DND-41 (cell line): ENCODE results near the gene ST6GALNAC6.

Source experiments
- ATAC-seq: fragments of 200-7000 bp; cut with Tn5 transposase; 3 replicates; pipeline ENCODE4 v1.9.1; 2021; ENCODE audit warnings: low read depth; ENCODE audit not compliant: insufficient read depth
- DNase-seq: peaks from one replicate; pipeline ENCODE4 v3.0.0-alpha.2; 2020
- H2AFZ ChIP-seq: 2 replicates; pipeline ENCODE4 v1.6.0; 2012; ENCODE audit warnings: low read depth, low read length
- H3K27ac ChIP-seq: 2 replicates; pipeline ENCODE4 v1.5.1; 2012; ENCODE audit warnings: low read length, inconsistent platforms
- H3K27me3 ChIP-seq: fragments of 200-600 bp; sonication (generic); 2 replicates; pipeline ENCODE4 v1.6.0; 2012; ENCODE audit warnings: low read length, mild to moderate bottlenecking, inconsistent platforms; ENCODE audit not compliant: insufficient read depth, poor library complexity
- H3K36me3 ChIP-seq: 2 replicates; pipeline ENCODE4 v1.5.1; 2012; ENCODE audit warnings: low read length, inconsistent platforms; ENCODE audit not compliant: insufficient read depth
- H3K4me1 ChIP-seq: 2 replicates; pipeline ENCODE4 v1.5.1; 2012; ENCODE audit warnings: mild to moderate bottlenecking, low read length; ENCODE audit not compliant: insufficient read depth
- H3K4me2 ChIP-seq: 2 replicates; pipeline ENCODE4 v1.6.0; 2012; ENCODE audit warnings: mild to moderate bottlenecking, moderate library complexity, low read length, inconsistent platforms; ENCODE audit not compliant: insufficient read depth
- H3K4me3 ChIP-seq, 2 experiments: fragments of 200-600 bp in 1 of 2; shearing (Covaris generic) in 1 of 2; 2 replicates each; pipeline ENCODE4 v1.5.1; 2012 to 2016; ENCODE audit warnings: inconsistent platforms in 2 of 2, low read length in 2 of 2, mild to moderate bottlenecking in 2 of 2, low read depth in 1 of 2, moderate library complexity in 1 of 2
- H3K79me2 ChIP-seq: 2 replicates; pipeline ENCODE4 v1.6.0; 2012; ENCODE audit warnings: low read length, inconsistent platforms; ENCODE audit not compliant: insufficient read depth
- H3K9ac ChIP-seq: 2 replicates; pipeline ENCODE4 v1.6.0; 2012; ENCODE audit warnings: low read depth, mild to moderate bottlenecking, inconsistent platforms, low read length, moderate library complexity
- H3K9me3 ChIP-seq: 2 replicates; pipeline ENCODE4 v1.5.1; 2012; ENCODE audit warnings: low read length, moderate library complexity, mild to moderate bottlenecking, inconsistent platforms; ENCODE audit not compliant: insufficient read depth, severe bottlenecking
- H4K20me1 ChIP-seq: 2 replicates; pipeline ENCODE4 v1.6.0; 2012; ENCODE audit warnings: low read length; ENCODE audit not compliant: insufficient read depth
- CTCF ChIP-seq: IDR thresholded peaks from 2 replicates; pipeline ENCODE4 v1.5.1; 2012; ENCODE audit warnings: borderline replicate concordance, low read length, moderate library complexity, mild to moderate bottlenecking; ENCODE audit not compliant: poor library complexity, severe bottlenecking; ENCODE audit errors: extremely low read depth
- EZH2 ChIP-seq: IDR thresholded peaks from 3 replicates; pipeline ENCODE4 v1.6.1; 2012; ENCODE audit warnings: borderline replicate concordance, low read depth, mild to moderate bottlenecking, moderate library complexity, low read length, inconsistent platforms; ENCODE audit not compliant: severe bottlenecking

ST6GALNAC6 gene

GRCh38 chr9:127896395-127897192, 2.8 kb downstream of the ST6GALNAC6 start:
- H3K36me3 ChIP-seq, result peaks cover 42% of the 10 kb centered on the region
- no peak overlapping the region for H3K4me3 ChIP-seq
- no peaks in the 10 kb centered on the region for H3K27me3 ChIP-seq
- H3K4me2 ChIP-seq, result no peak overlapping the region
- H3K79me2 ChIP-seq, result 0 out of 2 replicates have a peak, but pooled peaks cover 2% of the 10 kb centered on the region
- no peak overlapping the region for H3K9ac ChIP-seq
- TF ChIP-seq CTCF (no peak), EZH2 (no peak)
- DNase-seq (no peak), ATAC-seq (no peak)
- H3K27ac ChIP-seq, result no peak overlapping the region
- peaks cover 21% of the 10 kb centered on the region for H3K4me1 ChIP-seq
- H3K9me3 ChIP-seq, result peaks cover 21% of the 10 kb centered on the region
- H4K20me1 ChIP-seq, result no peaks in the 10 kb centered on the region
- H2AFZ ChIP-seq, result no peak overlapping the region

GRCh38 chr9:127895811-127896210, 3.6 kb downstream of the ST6GALNAC6 start:
- Histone ChIP-seq H3K4me2 (no peak overlapping the region), H3K27ac (no peak overlapping the region), H4K20me1 (no peaks in the 10 kb centered on the region)

GRCh38 chr9:127893392-127893791, 6.0 kb downstream of the ST6GALNAC6 start:
- TF ChIP-seq EZH2 (no peak), CTCF (no peak)
- Histone ChIP-seq H4K20me1 (no peaks in the 10 kb centered on the region), H3K4me1 (peaks cover 7% of the 10 kb centered on the region), H3K36me3 (peaks cover 56% of the 10 kb centered on the region), H3K27ac (no peak overlapping the region), H3K9me3 (peaks cover 21% of the 10 kb centered on the region), H2AFZ (no peak overlapping the region), H3K79me2 (0 out of 2 replicates have a peak, but pooled peaks cover under 1% of the 10 kb centered on the region), H3K4me2 (no peak overlapping the region), H3K27me3 (no peaks in the 10 kb centered on the region), H3K9ac (no peak overlapping the region), H3K4me3 (no peak overlapping the region)
- ATAC-seq (no peak), DNase-seq (no peak)

More at GRCh38 chr9:127895811-127896210, 3.6 kb downstream of the ST6GALNAC6 start:
- no peaks in the 10 kb centered on the region for H3K27me3 ChIP-seq
- DNase-seq (no peak), ATAC-seq (no peak)
- peaks cover 47% of the 10 kb centered on the region for H3K36me3 ChIP-seq
- H3K79me2 ChIP-seq, result 0 out of 2 replicates have a peak, but pooled peaks cover 2% of the 10 kb centered on the region
- TF ChIP-seq EZH2 (no peak), CTCF (no peak)
- no peak overlapping the region for H2AFZ ChIP-seq
- H3K4me1 ChIP-seq, result peaks cover 21% of the 10 kb centered on the region
- H3K4me3 ChIP-seq, result no peak overlapping the region
- H3K9ac ChIP-seq, result no peak overlapping the region
- peaks cover 21% of the 10 kb centered on the region for H3K9me3 ChIP-seq

GRCh38 chr9:127892831-127893230, 6.6 kb downstream of the ST6GALNAC6 start:
- Histone ChIP-seq H2AFZ (no peak overlapping the region), H3K79me2 (no peaks in the 10 kb centered on the region), H3K4me1 (peaks cover 3% of the 10 kb centered on the region), H3K27me3 (no peaks in the 10 kb centered on the region), H3K9ac (no peak overlapping the region), H4K20me1 (no peaks in the 10 kb centered on the region), H3K4me3 (no peak overlapping the region), H3K36me3 (peaks cover 57% of the 10 kb centered on the region), H3K4me2 (no peak overlapping the region), H3K27ac (no peak overlapping the region), H3K9me3 (peaks cover 21% of the 10 kb centered on the region)
- no peak for TF ChIP-seq CTCF
- no peak for TF ChIP-seq EZH2
- ATAC-seq (no peak), DNase-seq (no peak)
